WI38 (cell line): ENCODE results near the gene TOX2.

Experiments
- H3K4me3 ChIP-seq: 2 replicates; pipeline ENCODE4 v1.5.1; 2011; ENCODE audit warnings: low read depth, mild to moderate bottlenecking, control low read depth, low read length
- TF ChIP-seq, protein P1 (sequence below): IDR thresholded peaks from 2 replicates; pipeline ENCODE4 v1.5.1; 2012; ENCODE audit warnings: low read depth, mild to moderate bottlenecking, control low read depth, low read length

TOX2 gene

GRCh38 chr20:43968341-43969000 is 53.8 kb downstream of the TOX2 start:
- TF ChIP-seq, protein P1, sequence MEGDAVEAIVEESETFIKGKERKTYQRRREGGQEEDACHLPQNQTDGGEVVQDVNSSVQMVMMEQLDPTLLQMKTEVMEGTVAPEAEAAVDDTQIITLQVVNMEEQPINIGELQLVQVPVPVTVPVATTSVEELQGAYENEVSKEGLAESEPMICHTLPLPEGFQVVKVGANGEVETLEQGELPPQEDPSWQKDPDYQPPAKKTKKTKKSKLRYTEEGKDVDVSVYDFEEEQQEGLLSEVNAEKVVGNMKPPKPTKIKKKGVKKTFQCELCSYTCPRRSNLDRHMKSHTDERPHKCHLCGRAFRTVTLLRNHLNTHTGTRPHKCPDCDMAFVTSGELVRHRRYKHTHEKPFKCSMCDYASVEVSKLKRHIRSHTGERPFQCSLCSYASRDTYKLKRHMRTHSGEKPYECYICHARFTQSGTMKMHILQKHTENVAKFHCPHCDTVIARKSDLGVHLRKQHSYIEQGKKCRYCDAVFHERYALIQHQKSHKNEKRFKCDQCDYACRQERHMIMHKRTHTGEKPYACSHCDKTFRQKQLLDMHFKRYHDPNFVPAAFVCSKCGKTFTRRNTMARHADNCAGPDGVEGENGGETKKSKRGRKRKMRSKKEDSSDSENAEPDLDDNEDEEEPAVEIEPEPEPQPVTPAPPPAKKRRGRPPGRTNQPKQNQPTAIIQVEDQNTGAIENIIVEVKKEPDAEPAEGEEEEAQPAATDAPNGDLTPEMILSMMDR, result no peak
- H3K4me3 ChIP-seq, result no peak overlapping the region

DNA sequence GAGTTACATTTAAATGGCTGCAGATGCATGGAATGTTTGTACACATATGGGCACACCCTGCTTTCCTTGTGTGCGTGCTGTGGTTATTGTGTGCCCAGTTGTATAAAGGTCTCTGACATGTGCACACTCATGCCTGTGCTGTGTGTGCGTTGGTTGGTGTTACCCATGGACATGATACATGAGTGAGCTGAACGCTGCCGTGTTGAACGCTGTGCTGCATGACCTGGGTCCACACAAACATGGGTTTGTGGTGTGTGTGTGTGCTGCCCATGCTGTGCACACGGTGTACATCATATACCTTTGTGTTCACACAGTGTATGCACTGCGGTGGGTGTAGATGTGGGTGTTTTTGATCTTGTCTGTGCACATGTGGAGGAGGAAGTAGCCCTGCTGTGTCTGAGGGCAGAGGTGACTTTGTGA is 54.4 kb downstream of the TOX2 start:
- H3K4me3 ChIP-seq, result no peak overlapping the region
- TF ChIP-seq, protein P1, result no peak

- TF ChIP-seq, protein P1, result no peak
- H3K4me3 ChIP-seq, result no peak overlapping the region
Measured at GRCh38 chr20:43969501-43970182, 55.0 kb downstream of the TOX2 start.

DNA sequence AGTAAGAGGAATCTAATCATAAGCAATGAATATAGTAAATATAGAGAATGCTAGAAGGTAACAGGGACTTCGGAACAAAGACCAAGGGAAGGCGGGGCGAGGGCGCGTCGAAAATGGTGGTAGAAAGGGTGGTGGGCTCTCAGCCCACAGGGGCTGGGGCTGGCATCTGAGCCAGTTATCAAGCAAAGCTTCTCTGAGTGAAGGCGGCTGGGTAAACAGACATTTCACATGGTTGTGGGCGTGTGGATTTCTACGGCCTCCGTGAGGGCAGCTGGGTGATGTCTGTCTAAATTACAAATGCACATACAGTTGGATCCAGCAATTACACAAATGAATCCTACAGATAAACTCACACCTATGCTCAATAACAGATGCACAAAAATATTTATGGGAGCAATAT is 56.6 kb downstream of the TOX2 start:
- no peak overlapping the region for H3K4me3 ChIP-seq
- TF ChIP-seq, protein P1, result no peak

- TF ChIP-seq, protein P1, result no peak
- H3K4me3 ChIP-seq, result no peak overlapping the region
Measured at GRCh38 chr20:43972051-43972450, 57.4 kb downstream of the TOX2 start.

DNA sequence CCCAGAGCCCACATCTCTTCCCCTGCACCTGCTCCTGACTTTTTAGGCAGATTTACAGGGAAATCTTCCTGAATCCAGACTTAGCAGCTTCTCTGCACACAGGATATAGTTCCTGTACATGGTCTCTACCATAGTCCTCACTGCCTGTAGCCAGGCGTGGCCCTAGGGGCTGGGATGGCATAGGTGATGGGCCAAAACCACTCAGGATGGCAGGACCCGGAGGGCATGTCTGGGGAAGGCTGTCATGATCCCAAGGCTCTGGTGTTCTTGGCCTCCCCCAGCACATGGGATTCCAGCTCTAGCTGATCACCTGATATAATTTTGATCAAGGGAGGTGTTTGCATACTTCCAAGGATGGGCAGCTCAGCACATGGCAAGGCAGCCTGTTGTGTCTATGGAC is 58.0 kb downstream of the TOX2 start:
- TF ChIP-seq, protein P1, result no peak
- H3K4me3 ChIP-seq, result no peak overlapping the region

DNA sequence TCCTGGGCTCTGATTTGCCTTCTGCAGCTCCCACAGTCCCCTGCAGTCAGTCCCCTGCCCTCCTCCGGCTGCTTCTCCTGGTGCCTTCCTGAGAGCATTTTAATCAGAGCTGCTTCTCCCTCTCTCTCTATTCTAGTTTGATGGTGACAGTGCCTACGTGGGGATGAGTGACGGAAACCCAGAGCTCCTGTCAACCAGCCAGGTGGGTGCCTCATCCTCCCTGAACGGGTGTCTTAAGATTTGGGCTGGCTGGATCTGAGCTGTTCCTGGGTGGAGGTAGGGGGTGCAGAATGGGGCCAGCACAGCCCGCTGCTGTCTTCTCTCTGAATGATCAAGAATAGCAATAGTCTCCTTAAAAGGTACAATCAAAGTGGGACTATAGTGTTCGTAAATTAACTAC is 58.6 kb downstream of the TOX2 start:
- H3K4me3 ChIP-seq, result no peak overlapping the region
- TF ChIP-seq, protein P1, result no peak
